Measurements from ENCODE around the gene USF2. TPM values are rescaled to one million over a fixed set of nuclear protein-coding genes. Genes with fewer than 3 reads are reported as not detected.
"Not testable (repeated sequence)": the region's sequence is repeated elsewhere in the genome, so short reads cannot be mapped to it uniquely, and the experiment has no call there.

The USF2 gene
- total and polyA plus RNA-seq, 5 donors = 182 to 332 (median 245) TPM

GRCh38 chr19:35225951-35226350 is 42.8 kb upstream of the USF2 start:
- Histone ChIP-seq H3K27me3 (ENCODE audit: control insufficient read depth, insufficient read depth) (no peaks in the 10 kb centered on the region), H3K27ac (ENCODE audit: low read length) (no peak overlapping the region), H3K9me3 (ENCODE audit: control insufficient read depth, low read length) (no peaks in the 10 kb centered on the region), H3K4me1 (ENCODE audit: control insufficient read depth, insufficient read depth, low read length) (no peaks in the 10 kb centered on the region), H3K4me3 (ENCODE audit: low read length) (no peak overlapping the region)
- no peak for ATAC-seq
- 83% methylated on average over 6 of the region's 6 CpGs for WGBS
- intact Hi-C loops (cut with DNase I) = no loop called here
- no peak for DNase-seq

- ATAC-seq (no peak), DNase-seq (no peak)
- no peak overlapping the region for H3K27ac ChIP-seq (ENCODE audit: low read length)
- H3K9me3 ChIP-seq (ENCODE audit: control insufficient read depth, low read length) = no peaks in the 10 kb centered on the region
- intact Hi-C loops (cut with DNase I) = no loop called here
- WGBS = 86% methylated on average over 5 of the region's 5 CpGs
- no peaks in the 10 kb centered on the region for H3K4me1 ChIP-seq (ENCODE audit: control insufficient read depth, insufficient read depth, low read length)
- no peak overlapping the region for H3K4me3 ChIP-seq (ENCODE audit: low read length)
- H3K27me3 ChIP-seq (ENCODE audit: control insufficient read depth, insufficient read depth) = no peaks in the 10 kb centered on the region
Measured at GRCh38 chr19:35226748-35227147, 42.0 kb upstream of the USF2 start.

GRCh38 chr19:35228177-35228930 is 40.4 kb upstream of the USF2 start, which contains the start of gene FAM187B:
Gene FAM187B, minus strand, starts transcription at chr19:35228739. Its CDS starts 59 bp downstream, at chr19:35228680.
- Histone ChIP-seq H3K27me3 (ENCODE audit: control insufficient read depth, insufficient read depth) (no peaks in the 10 kb centered on the region), H3K4me1 (ENCODE audit: control insufficient read depth, insufficient read depth, low read length) (no peaks in the 10 kb centered on the region), H3K4me3 (ENCODE audit: low read length) (no peak within 1 kb of the TSS), H3K27ac (ENCODE audit: low read length) (no peak within 1 kb of the TSS), H3K9me3 (ENCODE audit: control insufficient read depth, low read length) (no peaks in the 10 kb centered on the region)
- intact Hi-C loops (cut with DNase I) = no loop called here
- no peak for ATAC-seq
- DNase-seq = peak in 1 of 3 donors; percentile 22
- WGBS = 87% methylated on average over 14 of the region's 14 CpGs

GRCh38 chr19:35229601-35230000 is 39.2 kb upstream of the USF2 start:
- WGBS = 94% methylated on average over 8 of the region's 8 CpGs
- H3K4me3 ChIP-seq (ENCODE audit: low read length) = no peak overlapping the region
- ATAC-seq = no peak
- no peaks in the 10 kb centered on the region for H3K4me1 ChIP-seq (ENCODE audit: control insufficient read depth, insufficient read depth, low read length)
- intact Hi-C loops (cut with DNase I) = no loop called here
- H3K27ac ChIP-seq (ENCODE audit: low read length) = no peak overlapping the region
- no peaks in the 10 kb centered on the region for H3K27me3 ChIP-seq (ENCODE audit: control insufficient read depth, insufficient read depth)
- peak in 1 of 3 donors; percentile 22 for DNase-seq
- H3K9me3 ChIP-seq (ENCODE audit: control insufficient read depth, low read length) = no peaks in the 10 kb centered on the region

- 87% methylated on average over 14 of the region's 14 CpGs for WGBS
- Histone ChIP-seq H3K27me3 (ENCODE audit: control insufficient read depth, insufficient read depth) (no peaks in the 10 kb centered on the region), H3K9me3 (ENCODE audit: control insufficient read depth, low read length) (no peaks in the 10 kb centered on the region), H3K4me1 (ENCODE audit: control insufficient read depth, insufficient read depth, low read length) (no peaks in the 10 kb centered on the region), H3K27ac (ENCODE audit: low read length) (no peak overlapping the region), H3K4me3 (ENCODE audit: low read length) (no peak overlapping the region)
- intact Hi-C loops (cut with DNase I) = no loop called here
- DNase-seq (no peak), ATAC-seq (no peak)
Measured at GRCh38 chr19:35231956-35232645, 36.7 kb upstream of the USF2 start.

- Histone ChIP-seq H3K4me3 (ENCODE audit: low read length) (no peak overlapping the region), H3K4me1 (ENCODE audit: control insufficient read depth, insufficient read depth, low read length) (no peaks in the 10 kb centered on the region), H3K27me3 (ENCODE audit: control insufficient read depth, insufficient read depth) (no peaks in the 10 kb centered on the region), H3K9me3 (ENCODE audit: control insufficient read depth, low read length) (no peaks in the 10 kb centered on the region), H3K27ac (ENCODE audit: low read length) (no peak overlapping the region)
- ATAC-seq (no peak), DNase-seq (no peak)
- 67% methylated on average over 5 of the region's 5 CpGs for WGBS
- intact Hi-C loops (cut with DNase I) = no loop called here
Measured at GRCh38 chr19:35232912-35233311, 35.9 kb upstream of the USF2 start.

GRCh38 chr19:35236638-35237400 is 31.9 kb upstream of the USF2 start:
- Histone ChIP-seq H3K4me1 (ENCODE audit: control insufficient read depth, insufficient read depth, low read length) (no peaks in the 10 kb centered on the region), H3K27ac (ENCODE audit: low read length) (no peak overlapping the region), H3K9me3 (ENCODE audit: control insufficient read depth, low read length) (no peaks in the 10 kb centered on the region), H3K4me3 (ENCODE audit: low read length) (no peak overlapping the region), H3K27me3 (ENCODE audit: control insufficient read depth, insufficient read depth) (no peaks in the 10 kb centered on the region)
- ATAC-seq (no peak), DNase-seq (no peak)
- intact Hi-C loops (cut with DNase I) = no loop called here
- 76% methylated on average over 6 of the region's 6 CpGs for WGBS

- H3K9me3 ChIP-seq (ENCODE audit: control insufficient read depth, low read length); intact Hi-C loops (cut with DNase I); H3K27ac ChIP-seq (ENCODE audit: low read length); ATAC-seq; H3K27me3 ChIP-seq (ENCODE audit: control insufficient read depth, insufficient read depth); H3K4me1 ChIP-seq (ENCODE audit: control insufficient read depth, insufficient read depth, low read length); DNase-seq; H3K4me3 ChIP-seq (ENCODE audit: low read length): not testable (repeated sequence)
- WGBS = 91% methylated on average over 1 of the region's 1 CpG
Measured at GRCh38 chr19:35239597-35239996, 29.2 kb upstream of the USF2 start.

GRCh38 chr19:35240327-35240726 is 28.4 kb upstream of the USF2 start:
- no peak overlapping the region for H3K4me3 ChIP-seq (ENCODE audit: low read length)
- WGBS = 92% methylated on average over 1 of the region's 1 CpG
- no peaks in the 10 kb centered on the region for H3K9me3 ChIP-seq (ENCODE audit: control insufficient read depth, low read length)
- H3K27me3 ChIP-seq (ENCODE audit: control insufficient read depth, insufficient read depth) = no peaks in the 10 kb centered on the region
- intact Hi-C loops (cut with DNase I) = no loop called here
- DNase-seq = no peak
- ATAC-seq = no peak
- no peak overlapping the region for H3K27ac ChIP-seq (ENCODE audit: low read length)
- no peaks in the 10 kb centered on the region for H3K4me1 ChIP-seq (ENCODE audit: control insufficient read depth, insufficient read depth, low read length)

GRCh38 chr19:35241417-35241816 is 27.3 kb upstream of the USF2 start:
- DNase-seq (no peak), ATAC-seq (no peak)
- Histone ChIP-seq H3K27me3 (ENCODE audit: control insufficient read depth, insufficient read depth) (no peaks in the 10 kb centered on the region), H3K27ac (ENCODE audit: low read length) (no peak overlapping the region), H3K9me3 (ENCODE audit: control insufficient read depth, low read length) (no peaks in the 10 kb centered on the region), H3K4me1 (ENCODE audit: control insufficient read depth, insufficient read depth, low read length) (no peaks in the 10 kb centered on the region), H3K4me3 (ENCODE audit: low read length) (no peak overlapping the region)
- 91% methylated on average over 1 of the region's 1 CpG for WGBS
- intact Hi-C loops (cut with DNase I) = no loop called here
